Liver (tissue), 9 donors: ENCODE measurements around the gene CHRNA5. TPM values are rescaled to one million over a fixed set of nuclear protein-coding genes. Genes with fewer than 3 reads are reported as not detected.
A peak's percentile ranks its signal among the peaks of the same experiment; 100 is the strongest.

Source experiments
- DNase-seq: peaks from one replicate; pipeline ENCODE4 v3.0.0-alpha.2; 2017; ENCODE audit warnings: low spot score
- H3K27ac ChIP-seq, 2 donors: one replicate each; pipeline ENCODE4 v1.7.0; 2013; ENCODE audit warnings: inconsistent platforms in 2 of 2, low read length in 2 of 2, control low read depth in 1 of 2, low read depth in 1 of 2, mild to moderate bottlenecking in 1 of 2
- H3K27me3 ChIP-seq, 4 donors: one replicate each; pipeline versions ENCODE4 v1.6.1 to v1.7.0; 2013; ENCODE audit warnings: low read length in 3 of 4, inconsistent platforms in 1 of 4, mild to moderate bottlenecking in 1 of 4, moderate library complexity in 1 of 4; ENCODE audit not compliant: control insufficient read depth in 4 of 4, insufficient read depth in 4 of 4
- H3K36me3 ChIP-seq, 4 donors: one replicate each; pipeline versions ENCODE4 v1.6.1 to v1.7.0; 2013; ENCODE audit warnings: low read length in 3 of 4, mild to moderate bottlenecking in 3 of 4, low read depth in 1 of 4, moderate library complexity in 1 of 4; ENCODE audit not compliant: control insufficient read depth in 4 of 4, insufficient read depth in 3 of 4
- H3K4me1 ChIP-seq, 4 donors: one replicate each; pipeline versions ENCODE4 v1.6.1 to v1.7.0; 2013; ENCODE audit warnings: low read length in 3 of 4, mild to moderate bottlenecking in 3 of 4, moderate library complexity in 1 of 4; ENCODE audit not compliant: control insufficient read depth in 4 of 4, insufficient read depth in 4 of 4
- H3K4me3 ChIP-seq, 3 donors: one replicate each; pipeline versions ENCODE4 v1.6.1 to v1.7.0; 2013; ENCODE audit warnings: low read length in 3 of 3, control low read depth in 1 of 3, low read depth in 1 of 3, mild to moderate bottlenecking in 1 of 3
- H3K9ac ChIP-seq, 2 donors: one replicate each; pipeline ENCODE4 v1.7.0; 2013; ENCODE audit warnings: low read length in 2 of 2, mild to moderate bottlenecking in 2 of 2, moderate library complexity in 2 of 2, control low read depth in 1 of 2, low read depth in 1 of 2
- H3K9me3 ChIP-seq, 4 donors: one replicate each; pipeline versions ENCODE4 v1.6.1 to v1.7.0; 2013; ENCODE audit warnings: low read length in 3 of 4; ENCODE audit not compliant: control insufficient read depth in 4 of 4
- ATF3 ChIP-seq: IDR thresholded peaks from 2 replicates; pipeline ENCODE4 v1.6.1; 2016; ENCODE audit warnings: antibody characterized with exemption
- CTCF ChIP-seq: fragments of 150-350 bp; IDR thresholded peaks from 2 replicates; pipeline ENCODE4 v1.5.1; 2017; ENCODE audit warnings: improper control_type of control experiment, low read depth, low read length; ENCODE audit not compliant: missing input control
- EGR1 ChIP-seq, 2 donors: IDR thresholded peaks; 2 replicates each; pipeline ENCODE4 v1.6.1; 2016 to 2018; ENCODE audit warnings: antibody characterized with exemption in 2 of 2, low read depth in 2 of 2
- FOXA1 ChIP-seq: IDR thresholded peaks from 2 replicates; pipeline ENCODE4 v1.6.1; 2016; ENCODE audit warnings: antibody characterized with exemption
- FOXA2 ChIP-seq: IDR thresholded peaks from 2 replicates; pipeline ENCODE4 v1.6.1; 2016; ENCODE audit warnings: antibody characterized with exemption
- GABPA ChIP-seq, 2 donors: IDR thresholded peaks in 1 of 2; conservative IDR thresholded peaks in 1 of 2; 2 replicates each; pipeline ENCODE4 v1.6.1; 2016; ENCODE audit warnings: antibody characterized with exemption in 2 of 2, mild to moderate bottlenecking in 1 of 2, moderate library complexity in 1 of 2
- HNF4A ChIP-seq, 2 donors: conservative IDR thresholded peaks; 2 replicates each; pipeline ENCODE4 v1.6.1; 2016; ENCODE audit warnings: antibody characterized with exemption in 2 of 2, mild to moderate bottlenecking in 2 of 2
- HNF4G ChIP-seq: IDR thresholded peaks from 2 replicates; pipeline ENCODE4 v1.6.1; 2016; ENCODE audit warnings: antibody characterized with exemption
- JUND ChIP-seq, 2 donors: IDR thresholded peaks; 2 replicates each; pipeline ENCODE4 v1.6.1; 2016; ENCODE audit warnings: antibody characterized with exemption in 2 of 2
- MAX ChIP-seq: IDR thresholded peaks from 2 replicates; pipeline ENCODE4 v1.6.1; 2016; ENCODE audit warnings: antibody characterized with exemption
- NR2F2 ChIP-seq: IDR thresholded peaks from 2 replicates; pipeline ENCODE4 v1.6.1; 2016; ENCODE audit warnings: antibody characterized with exemption
- RAD21 ChIP-seq, 2 donors: IDR thresholded peaks; 2 replicates each; pipeline ENCODE4 v1.6.1; 2016; ENCODE audit warnings: antibody characterized with exemption in 2 of 2, mild to moderate bottlenecking in 2 of 2
- REST ChIP-seq: IDR thresholded peaks from 2 replicates; pipeline ENCODE4 v1.6.1; 2016; ENCODE audit warnings: antibody characterized with exemption, mild to moderate bottlenecking
- SP1 ChIP-seq: IDR thresholded peaks from 2 replicates; pipeline ENCODE4 v1.6.1; 2018; ENCODE audit warnings: antibody characterized with exemption, mild to moderate bottlenecking
- TAF1 ChIP-seq: conservative IDR thresholded peaks from 2 replicates; pipeline ENCODE4 v1.6.1; 2016; ENCODE audit warnings: antibody characterized with exemption, mild to moderate bottlenecking
- YY1 ChIP-seq: IDR thresholded peaks from 2 replicates; pipeline ENCODE4 v1.6.1; 2016; ENCODE audit warnings: antibody characterized with exemption, mild to moderate bottlenecking
- ZBTB33 ChIP-seq: IDR thresholded peaks from 2 replicates; pipeline ENCODE4 v1.6.1; 2016; ENCODE audit warnings: antibody characterized with exemption
- WGBS: extraction: QIAGEN DNeasy Blood & Tissue Kit; methylation state at CpG from one replicate; pipeline ENCODE4 v1.1.7; 2013; 5-methylcytosine and 5-hydroxymethylcytosine counted together
- polyA plus RNA-seq, 2 donors: library from polyadenylated mRNA; stranded (reverse) in 1 of 2; unstranded in 1 of 2; fragments of 200-250 nt in 1 of 2; fragments of >200 nt in 1 of 2; fragmentation: Nextera tagmentation in 1 of 2; extraction: Ambion mirVana in 1 of 2; gene quantifications; one replicate each; pipeline versions ENCODE4 v1.2.1 to v1.2.3, GENCODE V29; 2013 to 2015
- total RNA-seq, 2 donors: library from RNA; depleted of rRNA; stranded (reverse); fragments of >200 nt; gene quantifications; one replicate each; pipeline ENCODE4 v1.2.3, GENCODE V29; 2014
- donor health status: healthy.
- donor health status: healthy.
- donor health status: healthy.
- donor health status: healthy.
- donor health status: healthy.

The CHRNA5 gene
- total and polyA plus RNA-seq, 4 donors: 0.17 to 0.56 (median 0.36) TPM

GRCh38 chr15:78565951-78566774, 843 bp downstream of the CHRNA5 start:
- Histone ChIP-seq H3K9me3 (no peaks in the 10 kb centered on the region), H3K9ac (no peak overlapping the region), H3K4me1 (peaks cover 3 to 8% (median 7%) of the 10 kb centered on the region in 4 donors), H3K27me3 (peaks cover 0 to 2% (median 0%) of the 10 kb centered on the region in 4 donors), H3K4me3 (peak overlapping the region in 2 of 3 donors; percentile 70 to 79), H3K27ac (no peak overlapping the region), H3K36me3 (no peaks in the 10 kb centered on the region)
- TF ChIP-seq FOXA2: no peak
- no peak for TF ChIP-seq CTCF
- TF ChIP-seq JUND (IDR thresholded peaks at IDR 0.05): no peak
- no peak for DNase-seq
- 9% methylated on average over 19 of the region's 19 CpGs for WGBS

GRCh38 chr15:78567531-78567930, 2.2 kb downstream of the CHRNA5 start:
- 78% methylated on average over 4 of the region's 4 CpGs for WGBS
- no peak for TF ChIP-seq ATF3
- no peak for TF ChIP-seq TAF1
- no peak for TF ChIP-seq FOXA2
- no peak for TF ChIP-seq EGR1 (IDR thresholded peaks at IDR 0.05; ENCODE audit: low read depth in 2 of 2)
- no peak for TF ChIP-seq RAD21 (IDR thresholded peaks at IDR 0.05)
- TF ChIP-seq HNF4G: no peak
- TF ChIP-seq CTCF: no peak
- no peak for TF ChIP-seq SP1
- no peak for TF ChIP-seq ZBTB33
- no peak for TF ChIP-seq NR2F2
- TF ChIP-seq FOXA1: no peak
- TF ChIP-seq GABPA (IDR thresholded peaks at IDR 0.05 in 1 of 2, conservative IDR thresholded peaks at IDR 0.05 in 1 of 2): no peak
- no peak for TF ChIP-seq HNF4A (conservative IDR thresholded peaks at IDR 0.05)
- TF ChIP-seq MAX: no peak
- no peak for TF ChIP-seq YY1
- no peak for TF ChIP-seq REST
- H3K36me3 ChIP-seq: no peaks in the 10 kb centered on the region
- peaks cover 3 to 8% (median 7%) of the 10 kb centered on the region in 4 donors for H3K4me1 ChIP-seq
- peaks cover 0 to 2% (median 0%) of the 10 kb centered on the region in 4 donors for H3K27me3 ChIP-seq
- H3K9me3 ChIP-seq: no peaks in the 10 kb centered on the region
- no peak overlapping the region for H3K27ac ChIP-seq
- no peak overlapping the region for H3K9ac ChIP-seq
- H3K4me3 ChIP-seq: no peak overlapping the region
- no peak for DNase-seq
